CD4-positive, alpha-beta T cell treated with Interleukin-6 for 4 hours (primary cell): Measurements from ENCODE around the gene ZMAT2.
A peak's percentile ranks its signal among the peaks of the same experiment; 100 is the strongest.
"Not testable (repeated sequence)": the region's sequence is repeated elsewhere in the genome, so short reads cannot be mapped to it uniquely, and the experiment has no call there.

Experiments used
- DNase-seq: peaks from one replicate; pipeline ENCODE4 v3.0.0-alpha.2; 2020; ENCODE audit warnings: mixed read lengths

Gene ZMAT2

GRCh38 chr5:140710899-140711552 lies 10.8 kb downstream of the ZMAT2 start:
- DNase-seq, result peak; percentile 88

GRCh38 chr5:140711794-140712193 lies 11.5 kb downstream of the ZMAT2 start:
- DNase-seq, result no peak

DNA sequence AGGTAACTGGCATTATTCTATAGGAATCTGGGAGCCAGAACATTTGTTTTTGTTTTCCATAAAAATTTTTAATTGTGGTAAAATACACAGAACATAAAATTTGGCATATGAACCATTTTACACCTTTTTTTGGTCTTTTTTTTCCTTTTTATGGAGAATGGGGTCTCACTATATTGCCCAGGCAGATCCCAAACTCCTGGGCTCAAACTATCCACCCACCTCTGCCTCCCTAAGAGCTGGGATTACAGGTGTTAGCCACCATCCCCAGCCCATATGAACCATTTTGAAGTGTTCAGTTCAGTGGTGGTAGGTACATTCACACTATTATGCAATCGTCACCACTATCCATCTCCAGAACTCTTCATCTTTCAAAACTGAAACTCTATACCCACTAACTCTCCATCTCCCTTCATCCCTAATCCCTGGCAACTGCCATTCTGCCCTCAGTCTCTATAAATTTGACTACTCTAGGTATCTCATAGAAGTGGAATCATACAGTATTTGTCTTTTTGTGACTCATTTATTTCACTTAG lies 13.4 kb downstream of the ZMAT2 start:
- DNase-seq, result no peak

GRCh38 chr5:140716238-140716637 lies 16.0 kb downstream of the ZMAT2 start:
- not testable (repeated sequence) for DNase-seq

DNA sequence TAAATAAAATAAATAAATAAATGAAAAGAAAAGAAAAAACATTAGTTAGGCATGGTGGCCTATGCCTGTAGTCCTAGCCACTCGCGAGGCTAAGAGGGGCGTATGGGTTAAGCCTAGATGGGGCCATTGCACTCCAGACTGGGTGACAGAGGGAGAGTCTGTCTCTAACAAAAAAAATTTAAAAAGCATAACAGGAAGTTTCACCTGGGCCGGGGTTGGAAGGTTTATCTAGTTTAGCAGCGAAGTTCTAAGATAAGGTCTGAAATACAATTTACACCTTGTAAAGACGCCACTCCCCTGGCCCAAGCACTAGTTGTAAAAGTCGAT lies 18.0 kb downstream of the ZMAT2 start:
- no peak for DNase-seq

DNA sequence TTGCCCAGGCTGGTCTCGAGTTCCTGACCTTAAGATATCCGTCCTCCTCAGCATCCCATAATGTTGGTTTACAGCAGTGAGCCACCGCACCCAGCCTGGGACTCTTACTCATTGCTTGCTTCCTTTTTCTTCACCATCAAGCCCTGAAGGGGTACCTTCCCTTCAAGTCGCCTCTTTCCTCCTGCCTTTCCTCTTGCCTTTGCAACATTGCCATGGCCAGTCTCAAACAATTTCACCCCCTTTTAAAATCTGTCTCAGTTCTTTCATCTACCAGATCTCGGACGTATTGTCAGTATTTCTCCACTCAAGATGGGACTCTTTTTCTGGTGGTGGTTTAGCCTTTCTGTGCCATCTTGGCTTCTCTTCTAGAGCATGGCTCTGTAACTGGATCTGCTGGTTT lies 20.5 kb downstream of the ZMAT2 start:
- not testable (repeated sequence) for DNase-seq

DNA sequence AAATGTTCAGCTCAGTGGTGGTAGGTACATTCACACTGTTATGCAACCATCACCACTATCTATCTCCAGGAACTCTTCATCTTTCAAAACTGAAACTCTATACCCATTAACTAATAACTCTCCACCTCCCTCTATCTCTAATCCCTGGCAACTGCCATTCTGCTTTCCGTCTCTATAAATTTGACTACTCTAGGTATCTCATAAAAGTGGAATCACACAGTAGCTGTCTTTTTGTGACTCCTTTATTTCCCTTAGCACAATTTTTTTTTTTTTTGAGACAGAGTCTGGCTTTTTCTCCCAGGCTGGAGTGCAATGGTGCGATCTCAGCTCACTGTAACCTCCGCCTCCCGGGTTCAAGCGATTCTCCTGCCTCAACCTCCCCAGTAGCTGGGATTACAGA lies 21.1 kb downstream of the ZMAT2 start:
- not testable (repeated sequence) for DNase-seq

DNA sequence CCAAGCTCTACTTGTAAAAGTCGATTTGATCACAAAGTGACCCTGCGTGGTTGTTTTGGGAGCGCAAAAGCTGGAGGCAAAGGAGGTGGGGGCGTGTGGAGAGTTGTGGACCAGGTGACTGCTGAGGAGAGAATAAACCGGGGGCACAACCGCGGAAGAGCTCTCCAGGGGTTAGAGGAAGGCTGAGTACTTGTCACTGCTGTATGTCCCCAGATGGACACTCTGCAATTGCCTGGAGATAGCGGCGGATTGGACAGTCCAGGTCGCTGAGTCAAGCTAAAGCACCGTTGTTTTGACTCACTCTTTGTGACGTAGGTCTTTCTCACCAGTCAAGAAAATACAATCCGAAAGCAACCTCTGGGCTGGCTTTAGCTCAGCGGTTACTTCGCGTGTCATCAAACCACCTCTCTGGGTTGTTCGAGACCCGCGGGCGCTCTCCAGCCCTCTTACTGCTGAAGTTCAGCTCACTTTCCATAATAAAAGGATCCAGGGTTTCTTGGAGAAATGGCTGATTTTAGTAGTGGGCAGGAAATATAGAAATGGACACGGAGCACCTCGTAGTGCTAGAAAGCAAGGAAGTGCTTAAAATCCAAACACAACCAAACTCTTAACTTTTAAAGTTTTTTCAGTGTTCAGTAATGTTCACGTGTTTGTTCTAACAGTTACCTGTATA lies 25.7 kb downstream of the ZMAT2 start:
- peak; percentile 46 for DNase-seq

DNA sequence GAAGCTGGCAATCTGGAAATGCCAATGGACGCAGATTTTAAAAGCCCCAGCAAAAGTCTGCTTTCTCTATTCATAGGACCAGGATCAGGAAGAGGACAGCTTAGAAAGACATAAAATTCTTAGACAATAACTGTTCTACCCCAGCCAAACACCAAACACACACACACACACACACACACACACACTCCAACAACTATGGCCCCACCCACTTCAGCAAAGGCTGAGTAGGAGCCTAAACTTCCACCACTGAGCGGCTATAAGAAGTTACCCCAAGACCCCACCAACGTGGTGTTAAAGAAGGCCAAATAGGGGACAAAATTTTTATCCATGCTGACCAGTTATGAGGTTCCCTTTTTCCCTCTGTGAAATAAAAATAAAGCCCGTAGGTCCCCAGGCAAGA lies 32.9 kb downstream of the ZMAT2 start:
- no peak for DNase-seq

DNA sequence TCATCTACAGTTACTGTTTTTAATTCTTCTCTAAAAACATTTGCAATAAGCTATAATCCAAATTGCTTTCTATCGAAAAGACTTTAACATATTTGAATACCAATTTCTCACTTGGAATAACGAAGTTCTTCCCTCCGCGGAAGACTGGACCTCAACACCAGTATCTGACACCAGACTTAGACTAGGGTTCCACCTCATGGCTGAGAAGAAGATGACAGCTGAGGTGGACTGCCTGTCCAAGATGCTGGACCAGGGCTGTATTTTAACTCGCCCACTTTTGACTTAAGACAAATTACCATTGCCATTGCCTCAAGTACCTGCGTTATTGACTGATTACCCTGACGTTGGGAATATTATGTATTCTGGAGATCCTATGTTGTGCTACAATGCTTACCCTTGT lies 34.1 kb downstream of the ZMAT2 start:
- DNase-seq, result no peak

DNA sequence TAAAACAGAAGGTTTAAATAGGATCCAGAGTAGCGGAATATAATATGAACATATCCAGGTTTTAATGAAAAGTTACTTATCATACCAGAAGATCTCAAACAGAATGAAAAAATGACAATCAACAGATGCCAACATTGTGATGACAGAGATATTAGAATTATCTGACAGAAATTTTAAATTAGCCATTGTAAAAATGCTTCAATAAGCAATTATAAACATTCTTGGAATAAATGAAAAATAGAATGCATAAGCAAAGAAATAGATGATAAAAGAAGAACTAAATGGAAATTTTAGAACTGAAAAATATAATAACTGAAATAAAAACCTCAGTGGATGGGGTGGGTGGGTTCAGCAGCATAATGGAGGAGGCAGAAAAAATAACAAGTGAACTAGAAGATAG lies 37.2 kb downstream of the ZMAT2 start:
- no peak for DNase-seq

- no peak for DNase-seq
Measured at GRCh38 chr5:140741967-140742366, 41.7 kb downstream of the ZMAT2 start.

DNA sequence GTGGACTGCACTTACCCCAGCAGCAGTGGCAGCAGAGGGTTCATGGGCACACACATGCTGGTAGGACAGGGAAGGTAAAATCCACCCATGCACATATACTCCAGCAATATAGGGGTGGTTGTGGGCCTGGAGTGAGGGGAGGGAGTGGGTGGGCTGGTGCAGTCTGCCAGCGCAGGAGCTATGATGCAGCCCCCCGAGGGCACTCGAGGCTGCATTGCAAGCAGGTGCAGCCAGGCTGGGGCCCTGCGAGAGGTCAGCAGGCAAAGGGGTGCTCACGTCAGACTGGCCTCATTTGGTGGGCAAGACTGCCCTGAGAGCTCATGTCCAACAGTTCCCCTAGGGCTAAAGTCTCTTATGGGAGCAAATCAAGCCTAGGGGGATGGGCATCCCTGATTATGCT lies 53.3 kb downstream of the ZMAT2 start:
- no peak for DNase-seq
